Heart left ventricle (tissue), 16 donors: ENCODE data around the gene PLEKHG4. TPM values are rescaled to one million over a fixed set of nuclear protein-coding genes. Genes with fewer than 3 reads are reported as not detected.
A peak's percentile ranks its signal among the peaks of the same experiment; 100 is the strongest.

Experiments
- ATAC-seq, 4 donors: fragments of 200-7000 bp; cut with Tn5 transposase; one replicate each; pipeline ENCODE4 v1.9.1; 2020 to 2022; ENCODE audit warnings: moderate library complexity in 4 of 4, mild to moderate bottlenecking in 3 of 4, moderate number of reproducible peaks in 1 of 4
- DNase-seq, 5 donors: peaks; one replicate each; pipeline ENCODE4 v3.0.0-alpha.2; 2020
- H3K27ac ChIP-seq, 12 donors: fragments of 200-600 bp; sonication (generic) in 4 of 12; one replicate each; pipeline versions ENCODE4 v1.5.0 to v1.8.0; 2016 to 2022; ENCODE audit warnings: mild to moderate bottlenecking in 2 of 12
- H3K27me3 ChIP-seq, 9 donors: fragments of 200-600 bp; sonication (generic) in 2 of 9; one replicate each; pipeline versions ENCODE4 v1.5.1 to v1.8.0; 2016 to 2022; ENCODE audit warnings: mild to moderate bottlenecking in 3 of 9
- H3K36me3 ChIP-seq, 9 donors: fragments of 200-600 bp; sonication (generic) in 2 of 9; one replicate each; pipeline versions ENCODE4 v1.5.0 to v1.8.0; 2018 to 2022; ENCODE audit warnings: mild to moderate bottlenecking in 2 of 9
- H3K4me1 ChIP-seq, 12 donors: fragments of 200-600 bp; sonication (generic) in 4 of 12; one replicate each; pipeline versions ENCODE4 v1.5.0 to v1.8.0; 2016 to 2022; ENCODE audit warnings: mild to moderate bottlenecking in 3 of 12
- H3K4me3 ChIP-seq, 12 donors: fragments of 200-600 bp; sonication (generic) in 4 of 12; one replicate each; pipeline versions ENCODE4 v1.5.0 to v1.8.0; 2017 to 2022; ENCODE audit warnings: mild to moderate bottlenecking in 9 of 12, moderate library complexity in 4 of 12
- H3K9me3 ChIP-seq, 12 donors: fragments of 200-600 bp; sonication (generic) in 4 of 12; one replicate each; pipeline versions ENCODE4 v1.5.0 to v1.8.0; 2016 to 2022; ENCODE audit warnings: mild to moderate bottlenecking in 1 of 12
- POLR2A ChIP-seq, 2 donors: fragments of 450-650 bp; IDR thresholded peaks; one replicate each; pipeline ENCODE4 v1.6.1; 2017; ENCODE audit warnings: antibody characterized with exemption in 2 of 2, mild to moderate bottlenecking in 2 of 2, moderate library complexity in 2 of 2
- WGBS, 4 donors: extraction: QIAGEN DNeasy Blood & Tissue Kit in 2 of 4; methylation state at CpG; one replicate each; pipeline versions ENCODE4 v1.1.5 to v1.1.7; 2013 to 2018; 5-methylcytosine and 5-hydroxymethylcytosine counted together
- intact Hi-C, 10 donors: fragments of 100-400 bp; cut with DNase I; formaldehyde crosslinking; loops; one replicate each; pipeline versions ENCODE4 v1.11.1 to v1.14.2; 2022
- polyA plus RNA-seq, 2 donors: library from polyadenylated mRNA; stranded (reverse); fragments of 200-250 nt; gene quantifications; one replicate each; pipeline ENCODE4 v1.2.3, GENCODE V29; 2013
- total RNA-seq, 9 donors: library from RNA; depleted of rRNA in 2 of 9; stranded (reverse); fragments of >200 nt in 2 of 9; fragmentation: NEBNext Ultra II Directional in 3 of 9; extraction: Animal tissue kit (Norgen Biotek cat#: 25700) in 3 of 9; gene quantifications; one replicate each; pipeline versions ENCODE4 v1.1.0 to v1.2.4, GENCODE V29; 2016 to 2023
- TF ChIP-seq, protein P1 (sequence below), 12 donors: fragments of 200-600 bp; sonication (generic) in 4 of 12; IDR thresholded peaks; one replicate each; pipeline versions ENCODE4 v1.5.0 to v1.8.0; 2018 to 2022; ENCODE audit warnings: antibody characterized with exemption in 12 of 12, mild to moderate bottlenecking in 5 of 12
- donor health status: ischemic (EF 13 %, LVEDD 7.1; RV severe dilation, severe dysfunction).
- donor health status: healthy with polysubstance abuse.
- donor health status: DM: no; HTN: yes; CAD: no.
- donor health status: DM: no; HTN: no; CAD: no.
- donor health status: ischemic (EF 25% LVEDD 6.9; RV normal size, moderate dysfunction).
- donor health status: ischemic (EF 25% LVEDD 5.7; RV mildly dilated, moderate dysfunction).
- donor health status: healthy.
- donor health status: DM: yes; HTN: yes; CAD: no.
- donor health status: ischemic (EF 35%, LVEDD 5.7; RV mildly dilated, moderate dysfunction).
- donor health status: nonischemic (EF 11% LVEDD 7.7; RV severe dilation, severe dysfunction).
- donor health status: DM: yes; HTN: yes; CAD: no.
- donor health status: PGD.
- donor health status: ischemic (EF 29% LVEDD 5.4; RV normal size, mild dysfunction).
- donor health status: nonischemic (EF 23%, LVEDD 6.1; RV moderate dilation, normal function).

Gene PLEKHG4
- total and polyA plus RNA-seq, 11 donors: 0.44 to 4.0 (median 1.2) TPM

DNA sequence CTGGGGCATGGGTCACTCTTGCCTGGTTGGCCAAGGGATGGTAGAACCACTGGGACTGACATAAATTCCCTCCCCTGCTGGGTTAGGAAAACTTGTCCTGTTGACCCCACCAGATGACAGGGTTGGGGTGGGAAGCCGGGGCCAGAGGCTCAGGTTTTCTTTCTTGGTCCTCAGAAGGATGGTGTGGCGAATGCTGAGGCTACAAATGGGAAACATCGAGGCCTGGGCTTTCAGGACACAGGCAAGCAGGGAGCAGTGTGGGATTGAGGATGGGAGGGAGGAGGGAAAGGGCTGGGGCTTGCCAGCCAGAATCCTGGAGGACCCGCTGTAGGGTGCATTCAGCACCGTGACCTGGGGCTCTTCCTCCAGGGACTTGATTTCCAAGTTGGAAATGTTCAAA is 14.5 kb upstream of the PLEKHG4 start:
- DNase-seq (no peak), ATAC-seq (no peak)
- 80 to 91% (median 88%) methylated on average over 5 of the region's 5 CpGs for WGBS, 4 donors
- Histone ChIP-seq H3K27me3 (no peaks in the 10 kb centered on the region), H3K4me1 (peaks cover 0 to 11% (median 3%) of the 10 kb centered on the region in 12 donors), H3K4me3 (no peak overlapping the region), H3K27ac (no peak overlapping the region), H3K36me3 (no peaks in the 10 kb centered on the region), H3K9me3 (no peaks in the 10 kb centered on the region)
- no peak for TF ChIP-seq POLR2A (IDR thresholded peaks at IDR 0.05)
- TF ChIP-seq, protein P1, sequence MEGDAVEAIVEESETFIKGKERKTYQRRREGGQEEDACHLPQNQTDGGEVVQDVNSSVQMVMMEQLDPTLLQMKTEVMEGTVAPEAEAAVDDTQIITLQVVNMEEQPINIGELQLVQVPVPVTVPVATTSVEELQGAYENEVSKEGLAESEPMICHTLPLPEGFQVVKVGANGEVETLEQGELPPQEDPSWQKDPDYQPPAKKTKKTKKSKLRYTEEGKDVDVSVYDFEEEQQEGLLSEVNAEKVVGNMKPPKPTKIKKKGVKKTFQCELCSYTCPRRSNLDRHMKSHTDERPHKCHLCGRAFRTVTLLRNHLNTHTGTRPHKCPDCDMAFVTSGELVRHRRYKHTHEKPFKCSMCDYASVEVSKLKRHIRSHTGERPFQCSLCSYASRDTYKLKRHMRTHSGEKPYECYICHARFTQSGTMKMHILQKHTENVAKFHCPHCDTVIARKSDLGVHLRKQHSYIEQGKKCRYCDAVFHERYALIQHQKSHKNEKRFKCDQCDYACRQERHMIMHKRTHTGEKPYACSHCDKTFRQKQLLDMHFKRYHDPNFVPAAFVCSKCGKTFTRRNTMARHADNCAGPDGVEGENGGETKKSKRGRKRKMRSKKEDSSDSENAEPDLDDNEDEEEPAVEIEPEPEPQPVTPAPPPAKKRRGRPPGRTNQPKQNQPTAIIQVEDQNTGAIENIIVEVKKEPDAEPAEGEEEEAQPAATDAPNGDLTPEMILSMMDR (IDR thresholded peaks at IDR 0.05): no peak
- intact Hi-C loops: loop anchor here in 5 of 10 donors (5.0 to 10.0 kb wide), 3 partner anchors 130 to 152 kb away; partner anchors contain the start of genes TPPP3 (in 2 of the 5) and ZDHHC1 (in 1 of the 5)

DNA sequence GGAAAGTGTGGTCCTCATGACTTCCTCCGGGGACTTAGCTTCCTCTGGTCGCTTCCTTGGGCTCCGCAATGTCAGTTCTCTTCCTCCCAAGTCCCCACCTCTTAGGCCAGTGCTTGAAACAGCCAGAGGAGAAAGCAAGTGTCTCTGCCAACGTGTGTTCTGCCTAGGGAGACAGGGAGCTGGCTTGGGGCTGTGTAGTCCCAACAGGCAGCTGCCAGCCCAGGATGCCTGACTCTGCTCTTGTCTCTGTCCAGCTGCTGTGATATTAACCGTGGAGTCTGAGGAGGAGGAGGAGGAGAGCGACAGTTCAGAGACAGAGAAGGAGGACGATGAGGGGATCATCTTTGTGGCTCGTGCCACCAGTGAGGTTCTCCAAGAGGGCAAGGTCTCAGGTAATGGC is 13.5 kb upstream of the PLEKHG4 start:
- H3K4me1 ChIP-seq: peaks cover 0 to 10% (median 2%) of the 10 kb centered on the region in 12 donors
- no peak for TF ChIP-seq POLR2A (IDR thresholded peaks at IDR 0.05)
- TF ChIP-seq, protein P1 (IDR thresholded peaks at IDR 0.05): no peak
- H3K36me3 ChIP-seq: no peaks in the 10 kb centered on the region
- H3K9me3 ChIP-seq: no peaks in the 10 kb centered on the region
- no peak overlapping the region for H3K27ac ChIP-seq
- intact Hi-C loops: loop anchor here in 2 of 10 donors (10.0 kb wide), 1 partner anchor 129 kb away; the partner anchor contains the start of gene TPPP3 (in 2 of the 2)
- no peak overlapping the region for H3K4me3 ChIP-seq
- ATAC-seq: no peak
- peak in 1 of 5 donors; percentile 6 for DNase-seq
- H3K27me3 ChIP-seq: no peaks in the 10 kb centered on the region
- WGBS, 4 donors: 63 to 68% (median 66%) methylated on average over 8 of the region's 8 CpGs

DNA sequence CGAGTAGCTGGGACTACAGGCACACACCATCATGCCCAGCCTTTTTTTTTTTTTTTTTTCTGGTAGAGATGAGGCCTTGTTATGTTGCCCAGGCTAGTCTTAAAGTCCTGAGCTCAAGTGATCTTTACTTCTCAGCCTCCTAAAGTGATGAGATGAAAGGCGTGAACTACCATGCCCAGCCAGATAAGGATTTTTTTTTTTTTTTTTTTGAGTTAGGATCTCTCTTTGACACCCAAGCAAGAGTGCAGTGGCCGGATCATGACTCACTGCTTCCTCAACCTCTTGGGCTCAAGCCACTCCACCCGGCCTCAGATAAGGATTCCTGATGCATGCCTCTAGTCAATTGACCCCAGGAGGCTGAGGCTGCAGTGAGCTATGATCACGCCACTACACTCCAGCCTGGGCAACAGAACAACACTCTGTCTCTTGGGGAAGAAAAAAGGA is 11.2 kb upstream of the PLEKHG4 start:
- peak in 3 of 4 donors; percentile 81 to 90 (median 89) for ATAC-seq

DNA sequence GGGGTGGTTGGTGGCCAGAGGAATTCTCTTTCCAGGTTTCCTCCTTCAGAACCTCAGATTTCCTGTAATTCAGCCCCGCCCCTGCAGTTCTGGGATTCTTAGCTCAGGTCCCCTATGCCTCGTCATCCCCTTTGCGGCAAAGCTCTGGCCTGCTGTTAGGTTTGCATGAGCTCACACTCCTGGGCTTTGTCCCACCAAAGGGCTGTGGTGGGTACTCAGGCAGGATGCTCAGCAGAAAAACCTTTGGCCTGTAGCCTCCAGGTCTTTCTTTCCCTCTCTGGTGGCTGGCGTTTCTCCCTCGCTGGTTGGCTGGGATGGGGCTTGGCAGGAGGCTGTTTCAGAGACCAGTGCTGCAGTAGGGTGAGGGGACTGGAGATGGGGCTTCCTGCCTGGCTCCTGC is 9.6 kb upstream of the PLEKHG4 start:
- TF ChIP-seq, protein P1 (IDR thresholded peaks at IDR 0.05): no peak
- no peak for TF ChIP-seq POLR2A (IDR thresholded peaks at IDR 0.05)
- H3K9me3 ChIP-seq: no peaks in the 10 kb centered on the region
- 51 to 67% (median 57%) methylated on average over 5 of the region's 5 CpGs for WGBS, 4 donors
- intact Hi-C loops: loop anchor here in 2 of 10 donors (10.0 kb wide), 1 partner anchor 125 kb away; the partner anchor contains the start of gene TPPP3 (in 2 of the 2)
- ATAC-seq (peak in 1 of 4 donors; percentile 26), DNase-seq (peak in 2 of 5 donors; percentile 5 to 33)
- no peaks in the 10 kb centered on the region for H3K27me3 ChIP-seq
- no peaks in the 10 kb centered on the region for H3K36me3 ChIP-seq
- H3K4me1 ChIP-seq: peaks cover 0 to 10% (median 0%) of the 10 kb centered on the region in 12 donors
- H3K27ac ChIP-seq: no peak overlapping the region
- no peak overlapping the region for H3K4me3 ChIP-seq

More for the DNA sequence above, 11.2 kb upstream of the PLEKHG4 start:
- no peaks in the 10 kb centered on the region for H3K27me3 ChIP-seq
- H3K4me3 ChIP-seq: no peak overlapping the region
- peaks cover 0 to 10% (median 0%) of the 10 kb centered on the region in 12 donors for H3K4me1 ChIP-seq
- DNase-seq: peak in 3 of 5 donors; percentile 57 to 64 (median 59)
- WGBS, 4 donors: 41 to 63% (median 54%) methylated on average over 5 of the region's 5 CpGs
- H3K36me3 ChIP-seq: no peaks in the 10 kb centered on the region
- no peak overlapping the region for H3K27ac ChIP-seq
- intact Hi-C loops: loop anchor here in 2 of 10 donors (10.0 kb wide), 1 partner anchor 127 kb away; the partner anchor contains the start of gene TPPP3 (in 2 of the 2)
- no peaks in the 10 kb centered on the region for H3K9me3 ChIP-seq
- TF ChIP-seq, protein P1 (IDR thresholded peaks at IDR 0.05): no peak
- no peak for TF ChIP-seq POLR2A (IDR thresholded peaks at IDR 0.05)
